HG02798 (cell line): ENCODE measurements around the gene FBXL5.

Experiments used
- ATAC-seq: cut with Tn5 transposase; IDR thresholded peaks from one replicate; pipeline ENCODE4 v1.9.1; 2021; ENCODE audit warnings: mild to moderate bottlenecking; ENCODE audit not compliant: unreplicated experiment, poor library complexity

FBXL5 gene

GRCh38 chr4:15677507-15677988 lies 22.4 kb upstream of the FBXL5 start:
- no peak for ATAC-seq

GRCh38 chr4:15676899-15677298 lies 21.7 kb upstream of the FBXL5 start:
- no peak for ATAC-seq

- ATAC-seq = no peak
Measured at GRCh38 chr4:15676039-15676438, 20.9 kb upstream of the FBXL5 start.

GRCh38 chr4:15675356-15675755 lies 20.2 kb upstream of the FBXL5 start:
- no peak for ATAC-seq

- ATAC-seq = no peak
Measured at GRCh38 chr4:15674926-15675325, 19.8 kb upstream of the FBXL5 start.

- ATAC-seq = no peak
Measured at GRCh38 chr4:15674046-15674445, 18.9 kb upstream of the FBXL5 start.

GRCh38 chr4:15673337-15673736 lies 18.2 kb upstream of the FBXL5 start:
- ATAC-seq = no peak

- ATAC-seq = no peak
Measured at GRCh38 chr4:15672101-15672500, 16.9 kb upstream of the FBXL5 start.

GRCh38 chr4:15670576-15670975 lies 15.4 kb upstream of the FBXL5 start:
- ATAC-seq = no peak

- ATAC-seq = no peak
Measured at GRCh38 chr4:15668566-15669435, 13.6 kb upstream of the FBXL5 start.

GRCh38 chr4:15667006-15667405 lies 11.8 kb upstream of the FBXL5 start:
- ATAC-seq = no peak

GRCh38 chr4:15665753-15666365 lies 10.7 kb upstream of the FBXL5 start:
- ATAC-seq = no peak

- no peak for ATAC-seq
Measured at GRCh38 chr4:15659768-15660570, 4.8 kb upstream of the FBXL5 start.

- no peak for ATAC-seq
Measured at GRCh38 chr4:15658781-15659180, 3.6 kb upstream of the FBXL5 start.

- no peak for ATAC-seq
Measured at GRCh38 chr4:15658136-15658770, 3.1 kb upstream of the FBXL5 start.

- ATAC-seq = no peak
Measured at GRCh38 chr4:15657366-15657765, 2.2 kb upstream of the FBXL5 start.

- ATAC-seq = no peak
Measured at GRCh38 chr4:15656038-15656470, 897 bp upstream of the FBXL5 start.

- peak; percentile 54 for ATAC-seq
Measured at GRCh38 chr4:15654593-15655222, 449 bp downstream of the FBXL5 start.

- ATAC-seq = no peak
Measured at GRCh38 chr4:15653864-15654592, 1.1 kb downstream of the FBXL5 start.
